ENCODE results near the gene PRKAB1. TPM values are rescaled to one million over a fixed set of nuclear protein-coding genes. Genes with fewer than 3 reads are reported as not detected.

The PRKAB1 gene
- total RNA-seq, 1 experiment from 2014 or later: 36.3 TPM

GRCh38 chr12:119715268-119715620, 47.3 kb downstream of the PRKAB1 start:
- intact Hi-C loops (cut with micrococcal nuclease; ENCODE audit: unreplicated experiment) (no loop called here), in situ Hi-C loops (cut with HindIII; ENCODE audit: low pct_unique_long_range_greater_than_20kb, low sequenced_read_pairs) (no loop called here)
- H3K36me3 ChIP-seq (ENCODE audit: control insufficient read depth, insufficient read depth, low read length): peaks cover 9% of the 10 kb centered on the region
- no peak for ATAC-seq
- DNase-seq (ENCODE audit: low read depth, low spot score): no peak
- POLR2A ChIA-PET: no interaction called here
- H3K27me3 ChIP-seq (ENCODE audit: control insufficient read depth, insufficient read depth, low read length): no peaks in the 10 kb centered on the region
- H3K4me1 ChIP-seq (ENCODE audit: control insufficient read depth, insufficient read depth, low read length): peaks cover 14% of the 10 kb centered on the region
- no peaks in the 10 kb centered on the region for H3K9me3 ChIP-seq (ENCODE audit: control insufficient read depth, insufficient read depth, low read depth, low read length)
- peak overlapping the region; percentile 62; the same call in 1 of the 2 replicates for H3K27ac ChIP-seq (ENCODE audit: low read length)
- CTCF ChIA-PET: no interaction called here
- TF ChIP-seq TCF7L2 (IDR thresholded peaks at IDR 0.05; ENCODE audit: low read depth, low read length) (no peak), SIN3A (IDR thresholded peaks at IDR 0.05; ENCODE audit: borderline replicate concordance, insufficient read depth, low read depth, low read length) (no peak), POLR2AphosphoS5 (IDR thresholded peaks at IDR 0.05; ENCODE audit: low read depth, low read length) (no peak), CTCF (IDR thresholded peaks at IDR 0.05) (no peak), REST (IDR thresholded peaks at IDR 0.05; ENCODE audit: insufficient read depth in 1 of 2, low read depth in 2 of 2, low read length in 1 of 2) (no peak)
- H3K4me3 ChIP-seq (ENCODE audit: low read depth in 2 of 2, low read length in 2 of 2): no peak overlapping the region
- BruUV-seq (replicated peaks): no TSS peak

- ATAC-seq (no peak), DNase-seq (ENCODE audit: low read depth, low spot score) (no peak)
- H3K27ac ChIP-seq (ENCODE audit: low read length): no peak overlapping the region
- peaks cover 14% of the 10 kb centered on the region for H3K4me1 ChIP-seq (ENCODE audit: control insufficient read depth, insufficient read depth, low read length)
- no peaks in the 10 kb centered on the region for H3K9me3 ChIP-seq (ENCODE audit: control insufficient read depth, insufficient read depth, low read depth, low read length)
- in situ Hi-C loops (cut with HindIII; ENCODE audit: low pct_unique_long_range_greater_than_20kb, low sequenced_read_pairs) (no loop called here), intact Hi-C loops (cut with micrococcal nuclease; ENCODE audit: unreplicated experiment) (no loop called here)
- no peak overlapping the region for H3K4me3 ChIP-seq (ENCODE audit: low read depth in 2 of 2, low read length in 2 of 2)
- ChIA-PET POLR2A (no interaction called here), CTCF (no interaction called here)
- H3K27me3 ChIP-seq (ENCODE audit: control insufficient read depth, insufficient read depth, low read length): no peaks in the 10 kb centered on the region
- H3K36me3 ChIP-seq (ENCODE audit: control insufficient read depth, insufficient read depth, low read length): peaks cover 4% of the 10 kb centered on the region; the same call in 1 of the 2 replicates
- no peak for TF ChIP-seq TCF7L2 (IDR thresholded peaks at IDR 0.05; ENCODE audit: low read depth, low read length)
- no peak for TF ChIP-seq SIN3A (IDR thresholded peaks at IDR 0.05; ENCODE audit: borderline replicate concordance, insufficient read depth, low read depth, low read length)
- TF ChIP-seq CTCF (IDR thresholded peaks at IDR 0.05): no peak
- no peak for TF ChIP-seq POLR2AphosphoS5 (IDR thresholded peaks at IDR 0.05; ENCODE audit: low read depth, low read length)
- TF ChIP-seq REST (IDR thresholded peaks at IDR 0.05; ENCODE audit: insufficient read depth in 1 of 2, low read depth in 2 of 2, low read length in 1 of 2): no peak
- no TSS peak for BruUV-seq (replicated peaks)
Measured at GRCh38 chr12:119718141-119718540, 50.2 kb downstream of the PRKAB1 start.

Measured in Panc1 (cell line).